GM12891 (cell line): ENCODE measurements around the gene GPRIN3.

Source experiments
- POLR2AphosphoS5 ChIP-seq: IDR thresholded peaks from 2 replicates; pipeline ENCODE4 v1.6.1; 2011; ENCODE audit warnings: low read depth, low read length, control low read depth
- TAF1 ChIP-seq: IDR thresholded peaks from 2 replicates; pipeline ENCODE4 v1.6.1; 2011; ENCODE audit warnings: low read depth, low read length, control low read depth

DNA sequence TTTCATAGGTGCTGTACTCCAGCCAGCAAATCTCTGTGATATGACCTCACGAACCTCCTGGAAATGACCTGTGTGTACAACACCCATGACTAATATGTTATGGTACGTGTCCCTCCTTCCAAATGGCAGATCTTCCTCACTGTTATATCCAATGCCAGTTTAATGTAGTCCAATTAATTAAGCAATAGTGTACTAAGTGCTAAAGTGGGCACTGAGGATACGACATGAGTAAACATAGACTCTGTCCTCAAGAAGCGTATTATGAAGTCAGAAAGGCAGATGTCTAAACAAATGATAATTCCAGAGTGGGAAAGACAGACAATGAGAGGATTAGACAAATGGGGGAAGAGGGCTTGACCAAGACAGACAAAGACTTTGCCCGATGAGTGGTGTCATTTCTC, 33.9 kb downstream of the GPRIN3 start:
- no peak for TF ChIP-seq POLR2AphosphoS5
- TF ChIP-seq TAF1, result no peak
